Calu3 (cell line): ENCODE measurements around the gene NEMP2. TPM values are rescaled to one million over a fixed set of nuclear protein-coding genes. Genes with fewer than 3 reads are reported as not detected.

Source experiments
- BruUV-seq: library from RNA; stranded (reverse); fragments of 400-500 nt; replicated peaks from 2 replicates; lab custom pipeline; 2021; lab: Mats Ljungman, UMichigan
- CTCF ChIA-PET: fragments of 300-600 bp; sonication (Branson Sonifier 250); formaldehyde crosslinking; loops from one replicate; lab custom pipeline; 2022; ENCODE audit warnings: antibody characterized with exemption; lab: Charles Lee
- DNase-seq: peaks from one replicate; pipeline ENCODE4 v3.0.0; 2022
- H3K27ac Mint-ChIP-seq: one replicate; pipeline ENCODE4 v1.8.0; 2022; ENCODE audit warnings: mixed read lengths; ENCODE audit not compliant: unreplicated experiment
- H3K27me3 Mint-ChIP-seq: one replicate; pipeline ENCODE4 v1.8.0; 2022; ENCODE audit warnings: mixed read lengths; ENCODE audit not compliant: unreplicated experiment
- H3K36me3 Mint-ChIP-seq: one replicate; pipeline ENCODE4 v1.8.0; 2022; ENCODE audit warnings: mild to moderate bottlenecking, moderate library complexity, mixed read lengths; ENCODE audit not compliant: insufficient read depth, unreplicated experiment
- H3K4me1 Mint-ChIP-seq: one replicate; pipeline ENCODE4 v1.8.0; 2022; ENCODE audit warnings: mild to moderate bottlenecking, low read depth, mixed read lengths; ENCODE audit not compliant: unreplicated experiment
- H3K4me3 Mint-ChIP-seq: one replicate; pipeline ENCODE4 v1.8.0; 2022; ENCODE audit warnings: mild to moderate bottlenecking, low read depth, moderate library complexity, mixed read lengths; ENCODE audit not compliant: unreplicated experiment
- H3K9me3 Mint-ChIP-seq: one replicate; pipeline ENCODE4 v1.8.0; 2022; ENCODE audit warnings: low read depth, mixed read lengths; ENCODE audit not compliant: unreplicated experiment
- intact Hi-C: fragments of 100-400 bp; cut with micrococcal nuclease; formaldehyde crosslinking; loops from one replicate; pipeline ENCODE4 v1.10.0; 2022; ENCODE audit not compliant: unreplicated experiment
- total RNA-seq: library from RNA; stranded (reverse); gene quantifications from 2 replicates; pipeline ENCODE4 v1.2.3, GENCODE V29; 2022
- TF ChIP-seq, protein P1 (sequence below): fragments of 200-600 bp; IDR thresholded peaks from one replicate; pipeline ENCODE4 v1.8.0; 2022; ENCODE audit warnings: antibody characterized with exemption; ENCODE audit not compliant: unreplicated experiment

Gene NEMP2
- total RNA-seq, 1 experiment from 2014 or later: 10.2 TPM

DNA sequence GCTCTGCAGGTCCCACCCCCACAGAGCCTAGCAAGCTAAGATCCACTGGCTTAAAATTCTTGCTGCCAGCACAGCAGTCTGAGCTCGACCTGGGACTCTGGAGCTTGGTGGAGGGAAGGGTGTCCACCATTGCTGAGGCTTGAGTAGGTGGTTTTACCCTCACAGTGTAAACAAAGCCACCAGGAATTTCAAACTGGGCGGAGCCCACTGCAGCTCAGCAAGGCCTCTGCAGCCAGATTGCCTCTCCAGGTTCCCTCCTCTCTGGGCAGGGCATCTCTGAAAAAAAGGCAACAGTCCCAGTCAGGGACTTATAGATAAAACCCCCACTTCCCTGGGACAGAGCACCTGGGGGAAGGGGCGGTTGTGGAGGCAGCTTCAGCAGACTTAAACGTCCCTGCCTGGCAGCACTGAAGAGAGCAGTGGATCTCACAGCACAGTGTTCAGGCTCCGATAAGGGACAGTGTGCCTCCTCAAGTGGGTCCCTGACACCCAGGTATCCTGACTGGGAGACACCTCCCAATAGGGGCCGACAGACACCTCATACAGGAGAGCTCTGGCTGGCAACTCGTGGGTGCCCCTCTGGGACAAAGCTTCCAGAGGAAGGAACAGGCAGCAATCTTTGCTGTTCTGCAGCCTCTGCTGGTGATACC, 20.0 kb upstream of the NEMP2 start:
- no peak for DNase-seq
- Mint-ChIP-seq H3K4me3 (no peak overlapping the region), H3K36me3 (no peaks in the 10 kb centered on the region), H3K4me1 (no peaks in the 10 kb centered on the region), H3K27ac (no peak overlapping the region), H3K27me3 (no peaks in the 10 kb centered on the region), H3K9me3 (peaks cover 3% of the 10 kb centered on the region)
- intact Hi-C loops: no loop called here
- no TSS peak for BruUV-seq
- CTCF ChIA-PET: no interaction called here
- TF ChIP-seq, protein P1, sequence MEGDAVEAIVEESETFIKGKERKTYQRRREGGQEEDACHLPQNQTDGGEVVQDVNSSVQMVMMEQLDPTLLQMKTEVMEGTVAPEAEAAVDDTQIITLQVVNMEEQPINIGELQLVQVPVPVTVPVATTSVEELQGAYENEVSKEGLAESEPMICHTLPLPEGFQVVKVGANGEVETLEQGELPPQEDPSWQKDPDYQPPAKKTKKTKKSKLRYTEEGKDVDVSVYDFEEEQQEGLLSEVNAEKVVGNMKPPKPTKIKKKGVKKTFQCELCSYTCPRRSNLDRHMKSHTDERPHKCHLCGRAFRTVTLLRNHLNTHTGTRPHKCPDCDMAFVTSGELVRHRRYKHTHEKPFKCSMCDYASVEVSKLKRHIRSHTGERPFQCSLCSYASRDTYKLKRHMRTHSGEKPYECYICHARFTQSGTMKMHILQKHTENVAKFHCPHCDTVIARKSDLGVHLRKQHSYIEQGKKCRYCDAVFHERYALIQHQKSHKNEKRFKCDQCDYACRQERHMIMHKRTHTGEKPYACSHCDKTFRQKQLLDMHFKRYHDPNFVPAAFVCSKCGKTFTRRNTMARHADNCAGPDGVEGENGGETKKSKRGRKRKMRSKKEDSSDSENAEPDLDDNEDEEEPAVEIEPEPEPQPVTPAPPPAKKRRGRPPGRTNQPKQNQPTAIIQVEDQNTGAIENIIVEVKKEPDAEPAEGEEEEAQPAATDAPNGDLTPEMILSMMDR: no peak

DNA sequence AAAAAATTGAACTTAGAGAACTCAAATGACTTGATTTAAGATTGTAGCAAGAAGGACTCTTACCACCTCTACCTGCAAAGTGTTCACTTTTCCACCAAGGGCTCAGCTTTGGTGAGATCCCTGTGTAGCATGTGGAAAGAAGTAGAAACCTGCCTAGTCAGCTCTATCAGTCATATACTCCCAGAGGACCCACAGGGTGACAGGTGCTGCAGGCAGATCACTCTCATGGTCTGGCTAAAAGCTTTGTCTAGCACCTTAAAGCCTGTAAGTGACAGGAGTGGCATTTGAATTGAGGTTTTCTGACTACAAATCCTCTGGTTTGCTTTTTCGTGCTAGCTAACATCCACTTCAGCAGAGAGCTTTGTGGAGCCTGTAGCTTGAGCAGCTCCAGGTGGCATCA, 18.7 kb upstream of the NEMP2 start:
- Mint-ChIP-seq H3K27me3 (no peaks in the 10 kb centered on the region), H3K4me3 (no peak overlapping the region), H3K9me3 (peaks cover 3% of the 10 kb centered on the region), H3K27ac (no peak overlapping the region), H3K36me3 (no peaks in the 10 kb centered on the region), H3K4me1 (no peaks in the 10 kb centered on the region)
- TF ChIP-seq, protein P1: no peak
- CTCF ChIA-PET: no interaction called here
- BruUV-seq: no TSS peak
- intact Hi-C loops: no loop called here
- no peak for DNase-seq

DNA sequence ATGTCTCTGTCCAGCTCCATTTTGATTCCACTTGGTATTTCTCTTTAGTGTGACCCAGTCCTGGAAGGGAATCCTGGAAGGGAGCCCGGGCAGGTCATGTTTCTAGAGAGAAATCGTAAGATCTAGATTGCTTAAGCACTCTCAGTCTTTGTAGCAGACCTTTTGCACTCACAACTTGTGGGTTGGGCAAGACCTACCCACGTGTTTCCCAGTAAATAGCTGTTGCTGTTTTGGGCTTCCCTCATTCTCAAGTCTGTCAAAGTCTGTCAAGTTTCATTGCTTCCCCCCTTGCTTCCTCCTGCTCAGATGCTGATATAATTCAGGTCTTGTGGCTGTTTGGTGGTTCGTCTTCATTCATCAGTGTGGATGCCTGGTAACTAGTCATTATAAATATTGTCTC, 17.4 kb upstream of the NEMP2 start:
- Mint-ChIP-seq H3K9me3 (peaks cover 3% of the 10 kb centered on the region), H3K36me3 (no peaks in the 10 kb centered on the region), H3K4me1 (no peaks in the 10 kb centered on the region), H3K4me3 (no peak overlapping the region), H3K27me3 (no peaks in the 10 kb centered on the region), H3K27ac (no peak overlapping the region)
- TF ChIP-seq, protein P1: no peak
- CTCF ChIA-PET: no interaction called here
- BruUV-seq: no TSS peak
- intact Hi-C loops: no loop called here
- DNase-seq: no peak

DNA sequence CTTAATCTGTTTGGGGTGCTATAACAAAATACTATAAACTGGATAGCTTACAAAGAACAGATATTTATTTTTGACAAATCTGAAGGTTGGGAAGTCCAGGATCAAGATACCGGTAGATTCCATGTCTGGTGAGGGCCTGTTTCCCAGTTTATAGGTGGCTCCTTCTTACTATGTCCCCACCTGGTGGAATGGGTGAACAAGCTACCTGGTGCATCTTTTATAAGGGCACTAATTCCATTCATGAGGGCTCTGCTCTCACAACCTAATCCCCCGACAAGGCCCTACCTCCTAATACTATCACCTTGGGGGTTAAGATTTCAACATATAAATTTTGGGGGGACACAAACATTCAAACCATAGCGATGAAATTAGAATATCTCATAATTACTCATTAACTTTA, 15.6 kb upstream of the NEMP2 start:
- Mint-ChIP-seq H3K9me3 (no peaks in the 10 kb centered on the region), H3K27me3 (no peaks in the 10 kb centered on the region), H3K4me3 (no peak overlapping the region), H3K4me1 (no peaks in the 10 kb centered on the region), H3K36me3 (no peaks in the 10 kb centered on the region), H3K27ac (no peak overlapping the region)
- TF ChIP-seq, protein P1: no peak
- DNase-seq: no peak
- intact Hi-C loops: no loop called here
- CTCF ChIA-PET: no interaction called here
- BruUV-seq: no TSS peak
